Measurements from ENCODE around the gene IFITM2.

DNA sequence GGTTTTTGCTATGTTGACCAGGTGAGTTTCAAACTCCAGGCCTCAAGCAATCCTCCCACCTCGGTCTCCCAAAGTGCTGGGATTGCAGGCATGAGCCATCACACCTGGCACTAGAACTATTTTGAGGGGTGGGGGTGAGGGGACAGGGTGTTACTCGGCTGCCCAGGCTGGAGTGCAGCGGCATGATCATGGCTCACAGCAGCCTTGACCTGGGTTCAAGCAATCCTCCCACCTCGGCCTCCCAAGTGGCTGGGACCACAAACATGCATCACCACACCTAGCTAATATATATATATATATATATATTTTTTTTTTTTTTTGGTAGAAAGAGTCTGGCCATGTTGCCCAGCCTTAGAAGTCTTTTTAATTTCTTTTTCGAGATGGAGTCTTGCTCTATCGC, 30.1 kb downstream of the IFITM2 start:
- no peak for TF ChIP-seq MYC (IDR thresholded peaks at IDR 0.05; ENCODE audit: low read depth, low read length)
- TF ChIP-seq, protein P1, sequence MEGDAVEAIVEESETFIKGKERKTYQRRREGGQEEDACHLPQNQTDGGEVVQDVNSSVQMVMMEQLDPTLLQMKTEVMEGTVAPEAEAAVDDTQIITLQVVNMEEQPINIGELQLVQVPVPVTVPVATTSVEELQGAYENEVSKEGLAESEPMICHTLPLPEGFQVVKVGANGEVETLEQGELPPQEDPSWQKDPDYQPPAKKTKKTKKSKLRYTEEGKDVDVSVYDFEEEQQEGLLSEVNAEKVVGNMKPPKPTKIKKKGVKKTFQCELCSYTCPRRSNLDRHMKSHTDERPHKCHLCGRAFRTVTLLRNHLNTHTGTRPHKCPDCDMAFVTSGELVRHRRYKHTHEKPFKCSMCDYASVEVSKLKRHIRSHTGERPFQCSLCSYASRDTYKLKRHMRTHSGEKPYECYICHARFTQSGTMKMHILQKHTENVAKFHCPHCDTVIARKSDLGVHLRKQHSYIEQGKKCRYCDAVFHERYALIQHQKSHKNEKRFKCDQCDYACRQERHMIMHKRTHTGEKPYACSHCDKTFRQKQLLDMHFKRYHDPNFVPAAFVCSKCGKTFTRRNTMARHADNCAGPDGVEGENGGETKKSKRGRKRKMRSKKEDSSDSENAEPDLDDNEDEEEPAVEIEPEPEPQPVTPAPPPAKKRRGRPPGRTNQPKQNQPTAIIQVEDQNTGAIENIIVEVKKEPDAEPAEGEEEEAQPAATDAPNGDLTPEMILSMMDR (IDR thresholded peaks at IDR 0.05; ENCODE audit: low read depth, low read length): no peak
- TF ChIP-seq, protein P2, sequence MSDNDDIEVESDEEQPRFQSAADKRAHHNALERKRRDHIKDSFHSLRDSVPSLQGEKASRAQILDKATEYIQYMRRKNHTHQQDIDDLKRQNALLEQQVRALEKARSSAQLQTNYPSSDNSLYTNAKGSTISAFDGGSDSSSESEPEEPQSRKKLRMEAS (IDR thresholded peaks at IDR 0.05; ENCODE audit: low read depth, low read length): no peak
